Measurements from ENCODE around the gene DUSP23.

- TF ChIP-seq CTCF (IDR thresholded peaks at IDR 0.05; ENCODE audit: extremely low read depth in 1 of 2, insufficient read depth in 1 of 2, low read depth in 1 of 2, low read length in 2 of 2) (no peak), POLR2A (IDR thresholded peaks at IDR 0.05; ENCODE audit: low read depth, low read length) (no peak)
Measured at GRCh38 chr1:159831412-159832141, 50.8 kb downstream of the DUSP23 start.
